Immature natural killer cell (primary cell): ENCODE measurements around the gene ASCL2. TPM values are rescaled to one million over a fixed set of nuclear protein-coding genes. Genes with fewer than 3 reads are reported as not detected.
A peak's percentile ranks its signal among the peaks of the same experiment; 100 is the strongest.
"Not testable (repeated sequence)": the region's sequence is repeated elsewhere in the genome, so short reads cannot be mapped to it uniquely, and the experiment has no call there.

Source experiments
- DNase-seq, 3 donors: peaks; one replicate each; pipeline ENCODE4 v3.0.0; 2022; ENCODE audit warnings: mixed read lengths in 1 of 3
- H3K27ac Mint-ChIP-seq, 6 donors: one replicate each; pipeline ENCODE4 v1.8.0; 2020; ENCODE audit warnings: mixed read lengths in 6 of 6, mild to moderate bottlenecking in 5 of 6, inconsistent platforms in 4 of 6, moderate library complexity in 3 of 6
- H3K27me3 Mint-ChIP-seq, 3 donors: one replicate each; pipeline ENCODE4 v1.8.0; 2020 to 2021; ENCODE audit warnings: low read depth in 3 of 3, mild to moderate bottlenecking in 3 of 3, mixed read lengths in 3 of 3, moderate library complexity in 3 of 3, inconsistent platforms in 1 of 3
- H3K36me3 Mint-ChIP-seq, 3 donors: one replicate each; pipeline ENCODE4 v1.8.0; 2020; ENCODE audit warnings: mixed read lengths in 3 of 3, inconsistent platforms in 2 of 3, mild to moderate bottlenecking in 2 of 3
- H3K4me1 Mint-ChIP-seq, 2 donors: one replicate each; pipeline ENCODE4 v1.8.0; 2020; ENCODE audit warnings: inconsistent platforms in 2 of 2, mild to moderate bottlenecking in 2 of 2, mixed read lengths in 2 of 2, moderate library complexity in 1 of 2
- H3K4me3 Mint-ChIP-seq, 5 donors: one replicate each; pipeline ENCODE4 v1.8.0; 2020; ENCODE audit warnings: mild to moderate bottlenecking in 5 of 5, mixed read lengths in 5 of 5, inconsistent platforms in 3 of 5, moderate library complexity in 3 of 5
- H3K9me3 Mint-ChIP-seq, 6 donors: one replicate each; pipeline ENCODE4 v1.8.0; 2020; ENCODE audit warnings: mild to moderate bottlenecking in 6 of 6, mixed read lengths in 6 of 6, inconsistent platforms in 4 of 6, moderate library complexity in 3 of 6
- polyA plus RNA-seq, 3 donors: library from polyadenylated mRNA; unstranded; fragments of 300-500 nt; fragmentation: Illumina TruSeq; gene quantifications; one replicate each; pipeline ENCODE4 v1.2.3, GENCODE V29; 2021

The ASCL2 gene
- polyA plus RNA-seq, 3 donors from 2014 or later: 9.7 to 60.0 (median 18.2) TPM

GRCh38 chr11:2250041-2250440 lies 20.3 kb downstream of the ASCL2 start:
- no peak overlapping the region for H3K4me3 Mint-ChIP-seq
- peaks cover 0 to 2% (median 1%) of the 10 kb centered on the region in 3 donors for H3K27me3 Mint-ChIP-seq
- DNase-seq: no peak
- H3K27ac Mint-ChIP-seq: no peak overlapping the region
- H3K4me1 Mint-ChIP-seq: no peaks in the 10 kb centered on the region
- peaks cover 0 to 3% (median 0%) of the 10 kb centered on the region in 3 donors for H3K36me3 Mint-ChIP-seq
- no peaks in the 10 kb centered on the region for H3K9me3 Mint-ChIP-seq

- H3K4me3 Mint-ChIP-seq: no peak overlapping the region
- DNase-seq: no peak
- peaks cover 0 to 1% (median 0%) of the 10 kb centered on the region in 6 donors for H3K9me3 Mint-ChIP-seq
- no peaks in the 10 kb centered on the region for H3K4me1 Mint-ChIP-seq
- H3K36me3 Mint-ChIP-seq: peaks cover 0 to 3% (median 0%) of the 10 kb centered on the region in 3 donors
- H3K27me3 Mint-ChIP-seq: peaks cover 0 to 4% (median 1%) of the 10 kb centered on the region in 3 donors
- no peak overlapping the region for H3K27ac Mint-ChIP-seq
Measured at GRCh38 chr11:2249189-2249916, 21.0 kb downstream of the ASCL2 start.

DNA sequence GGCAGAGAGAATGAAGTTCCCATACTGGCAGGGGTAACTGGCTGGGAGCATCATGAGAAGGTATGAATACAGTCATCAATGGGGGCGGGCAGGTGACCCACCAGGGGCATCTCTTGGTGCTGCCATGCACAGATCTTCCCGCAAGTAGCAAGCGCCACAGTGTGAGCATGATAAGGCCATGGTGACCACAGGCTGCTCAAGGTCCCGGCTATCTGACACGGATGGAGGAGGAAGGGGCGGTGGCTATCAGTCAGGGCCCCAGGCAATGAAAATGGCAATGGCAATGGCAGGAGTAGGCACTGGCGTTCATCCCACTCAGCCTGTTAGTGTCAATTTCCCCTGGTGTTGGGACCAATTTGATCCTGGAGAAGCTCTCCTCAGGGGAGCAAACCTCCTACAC lies 21.6 kb downstream of the ASCL2 start:
- Mint-ChIP-seq H3K4me1 (no peaks in the 10 kb centered on the region), H3K9me3 (peaks cover 0 to 3% (median 0%) of the 10 kb centered on the region in 6 donors), H3K36me3 (peaks cover 0 to 4% (median 0%) of the 10 kb centered on the region in 3 donors), H3K27ac (peak overlapping the region in 1 of 6 donors; percentile 19), H3K4me3 (no peak overlapping the region), H3K27me3 (peaks cover 0 to 4% (median 1%) of the 10 kb centered on the region in 3 donors)
- DNase-seq: no peak

DNA sequence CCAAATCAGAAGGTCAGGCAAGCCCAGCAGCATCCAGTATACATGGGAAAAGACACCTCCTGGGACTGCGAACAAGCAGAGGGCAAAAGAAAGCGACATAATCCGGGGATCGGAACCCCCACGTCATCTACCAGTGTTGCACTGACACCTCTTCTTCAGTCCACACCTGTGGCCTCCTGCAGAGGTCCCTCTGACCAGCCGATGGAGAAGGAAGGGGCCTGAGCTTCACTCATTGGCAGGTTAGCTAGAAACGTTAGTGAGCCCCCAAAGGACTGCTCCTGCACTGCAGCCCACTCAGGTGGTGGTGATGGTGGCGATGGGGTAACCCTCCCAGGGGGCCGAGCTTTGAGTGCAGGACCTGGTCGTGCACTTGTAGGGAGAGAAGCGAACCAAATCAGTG lies 22.1 kb downstream of the ASCL2 start:
- no peak overlapping the region for H3K4me3 Mint-ChIP-seq
- no peaks in the 10 kb centered on the region for H3K4me1 Mint-ChIP-seq
- peaks cover 0 to 9% (median 0%) of the 10 kb centered on the region in 3 donors for H3K36me3 Mint-ChIP-seq
- H3K27ac Mint-ChIP-seq: peak overlapping the region in 1 of 6 donors; percentile 19
- no peak for DNase-seq
- H3K27me3 Mint-ChIP-seq: peaks cover 0 to 4% (median 1%) of the 10 kb centered on the region in 3 donors
- H3K9me3 Mint-ChIP-seq: peaks cover 0 to 3% (median 0%) of the 10 kb centered on the region in 6 donors

GRCh38 chr11:2247496-2247895 lies 22.9 kb downstream of the ASCL2 start:
- peaks cover 0 to 16% (median 0%) of the 10 kb centered on the region in 3 donors for H3K36me3 Mint-ChIP-seq
- H3K4me1 Mint-ChIP-seq: no peaks in the 10 kb centered on the region
- peaks cover 0 to 5% (median 1%) of the 10 kb centered on the region in 6 donors for H3K9me3 Mint-ChIP-seq
- H3K27ac Mint-ChIP-seq: no peak overlapping the region
- DNase-seq: no peak
- H3K4me3 Mint-ChIP-seq: no peak overlapping the region
- peaks cover 2 to 6% (median 4%) of the 10 kb centered on the region in 3 donors for H3K27me3 Mint-ChIP-seq

GRCh38 chr11:2240834-2241233 lies 29.6 kb downstream of the ASCL2 start:
- Mint-ChIP-seq H3K27ac (no peak overlapping the region), H3K4me1 (no peaks in the 10 kb centered on the region), H3K4me3 (no peak overlapping the region), H3K36me3 (peaks cover 0 to 24% (median 0%) of the 10 kb centered on the region in 3 donors), H3K9me3 (peaks cover 0 to 24% (median 2%) of the 10 kb centered on the region in 6 donors), H3K27me3 (peaks cover 2 to 8% (median 4%) of the 10 kb centered on the region in 3 donors)
- DNase-seq: no peak

DNA sequence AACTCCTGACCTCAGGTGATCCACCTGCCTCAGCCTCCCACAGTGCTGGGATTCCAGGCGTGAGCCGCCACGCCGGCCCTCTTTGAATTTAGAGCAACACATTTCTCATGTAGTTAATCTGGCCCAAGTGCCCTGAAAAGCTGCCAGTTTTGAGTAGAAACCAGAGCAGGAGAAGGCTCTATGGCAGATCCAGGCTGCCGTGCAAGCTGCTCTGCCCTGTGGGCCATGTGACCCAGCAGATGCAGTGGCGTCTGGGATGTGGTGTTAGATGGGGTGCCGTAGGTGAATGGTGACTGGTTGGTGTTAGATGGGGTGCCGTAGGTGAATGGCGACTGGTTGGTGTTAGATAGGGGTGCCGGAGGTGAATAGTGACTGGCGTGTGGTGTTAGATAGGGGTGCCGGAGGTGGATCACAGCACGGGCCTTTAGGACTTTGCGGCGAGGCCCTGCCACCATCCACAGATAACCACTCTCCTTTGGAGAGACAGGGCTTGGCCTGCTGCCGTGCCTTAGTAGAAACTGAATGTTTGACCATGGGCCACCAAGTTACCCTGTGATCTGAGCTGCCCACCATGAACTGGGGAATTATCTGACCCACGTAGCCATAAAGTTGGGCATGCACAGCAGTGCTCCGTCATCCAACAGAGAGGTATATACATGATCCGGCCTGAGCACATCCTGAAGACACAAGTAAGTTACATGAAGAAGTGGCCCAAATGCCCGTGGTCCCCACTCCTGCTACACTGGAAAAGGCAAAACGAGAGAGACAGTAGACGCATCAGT lies 32.7 kb downstream of the ASCL2 start:
- H3K27me3 Mint-ChIP-seq: peaks cover 0 to 5% (median 4%) of the 10 kb centered on the region in 3 donors
- no peak overlapping the region for H3K27ac Mint-ChIP-seq
- H3K36me3 Mint-ChIP-seq: peaks cover 0 to 9% (median 0%) of the 10 kb centered on the region in 3 donors
- peaks cover 0 to 20% (median under 1%) of the 10 kb centered on the region in 6 donors for H3K9me3 Mint-ChIP-seq
- DNase-seq: no peak
- no peaks in the 10 kb centered on the region for H3K4me1 Mint-ChIP-seq
- no peak overlapping the region for H3K4me3 Mint-ChIP-seq

GRCh38 chr11:2236381-2237134 lies 33.8 kb downstream of the ASCL2 start:
- not testable (repeated sequence) for DNase-seq, H3K4me1 Mint-ChIP-seq, H3K36me3 Mint-ChIP-seq, H3K4me3 Mint-ChIP-seq, H3K27me3 Mint-ChIP-seq, H3K27ac Mint-ChIP-seq, H3K9me3 Mint-ChIP-seq

- Mint-ChIP-seq H3K36me3 (peaks cover 0 to 8% (median 2%) of the 10 kb centered on the region in 3 donors), H3K27me3 (peaks cover 0 to 7% (median 5%) of the 10 kb centered on the region in 3 donors), H3K4me3 (no peak overlapping the region), H3K9me3 (peaks cover 0 to 8% (median 2%) of the 10 kb centered on the region in 6 donors), H3K4me1 (no peaks in the 10 kb centered on the region), H3K27ac (no peak overlapping the region)
- DNase-seq: no peak
Measured at GRCh38 chr11:2235588-2236326, 34.6 kb downstream of the ASCL2 start.

GRCh38 chr11:2234963-2235362 lies 35.4 kb downstream of the ASCL2 start:
- Mint-ChIP-seq H3K36me3 (peaks cover 5 to 11% (median 10%) of the 10 kb centered on the region in 3 donors), H3K27ac (no peak overlapping the region), H3K4me3 (no peak overlapping the region), H3K4me1 (no peaks in the 10 kb centered on the region), H3K9me3 (peaks cover 7 to 13% (median 8%) of the 10 kb centered on the region in 6 donors), H3K27me3 (peaks cover 0 to 7% (median 0%) of the 10 kb centered on the region in 3 donors)
- no peak for DNase-seq

GRCh38 chr11:2233693-2234455 lies 36.5 kb downstream of the ASCL2 start:
- Mint-ChIP-seq H3K9me3 (peaks cover 12 to 21% (median 16%) of the 10 kb centered on the region in 6 donors), H3K27me3 (peaks cover 0 to 7% (median 0%) of the 10 kb centered on the region in 3 donors), H3K4me3 (no peak overlapping the region), H3K36me3 (peaks cover 12 to 15% (median 13%) of the 10 kb centered on the region in 3 donors), H3K27ac (no peak overlapping the region), H3K4me1 (no peaks in the 10 kb centered on the region)
- DNase-seq: no peak

DNA sequence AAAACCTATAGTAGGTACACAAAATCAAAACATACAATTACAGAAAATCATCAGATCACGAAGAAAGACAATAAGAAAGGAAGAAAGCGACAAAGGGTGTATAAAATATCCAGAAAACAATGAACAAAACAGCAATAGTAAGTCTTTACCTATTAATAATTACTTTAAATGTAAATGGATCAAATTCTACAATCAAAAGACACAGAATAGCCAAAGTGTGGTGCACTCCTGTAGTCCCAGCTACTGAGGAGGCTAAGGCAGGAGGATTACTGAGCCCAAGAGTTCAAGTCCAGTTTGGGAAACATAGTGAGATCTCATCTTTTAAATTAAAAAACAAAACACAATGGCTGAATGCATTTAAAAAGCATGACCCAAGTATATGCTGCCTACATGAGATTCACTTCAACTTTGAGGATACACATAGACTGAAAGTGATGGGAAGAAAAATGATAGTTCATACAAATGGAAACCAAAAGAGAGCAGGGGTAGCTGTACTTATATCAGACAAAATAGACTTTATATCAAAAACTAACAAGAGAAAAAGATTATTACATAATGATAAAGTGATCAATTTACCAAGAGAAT lies 40.6 kb downstream of the ASCL2 start:
- H3K4me3 Mint-ChIP-seq: no peak overlapping the region
- no peak overlapping the region for H3K27ac Mint-ChIP-seq
- peaks cover 0 to 7% (median 0%) of the 10 kb centered on the region in 3 donors for H3K27me3 Mint-ChIP-seq
- H3K36me3 Mint-ChIP-seq: peaks cover 12 to 15% (median 13%) of the 10 kb centered on the region in 3 donors
- H3K4me1 Mint-ChIP-seq: no peaks in the 10 kb centered on the region
- DNase-seq: no peak
- peaks cover 12 to 21% (median 16%) of the 10 kb centered on the region in 6 donors for H3K9me3 Mint-ChIP-seq
